HL-60 (cell line): ENCODE measurements around the gene TNFSF10.

Source experiments
- CTCF ChIP-seq: IDR thresholded peaks from one replicate; pipeline ENCODE4 v1.5.1; 2011; ENCODE audit warnings: low read length, control low read depth, inconsistent platforms; ENCODE audit not compliant: insufficient read depth
- REST ChIP-seq: IDR thresholded peaks from 2 replicates; pipeline ENCODE4 v1.6.1; 2012; ENCODE audit warnings: low read depth; ENCODE audit not compliant: insufficient replicate concordance

- TF ChIP-seq REST (no peak), CTCF (no peak)
These were observed 19.8 kb upstream of the TNFSF10 start for GRCh38 chr3:172542999-172543398.
